NOMO-1 (cell line): ENCODE measurements around the gene ATF3.
A peak's percentile ranks its signal among the peaks of the same experiment; 100 is the strongest.

ENCODE experiments used
- DNase-seq, 2 experiments: peaks; one replicate each; lab custom pipeline; 2025; ENCODE audit not compliant: unreplicated experiment in 2 of 2; lab: John Stamatoyannopoulos, UW

The ATF3 gene, protein sequence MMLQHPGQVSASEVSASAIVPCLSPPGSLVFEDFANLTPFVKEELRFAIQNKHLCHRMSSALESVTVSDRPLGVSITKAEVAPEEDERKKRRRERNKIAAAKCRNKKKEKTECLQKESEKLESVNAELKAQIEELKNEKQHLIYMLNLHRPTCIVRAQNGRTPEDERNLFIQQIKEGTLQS

GRCh38 chr1:212608392-212608958 is at the start of gene ATF3:
Gene ATF3 (plus strand): TSS chr1:212608761. CDS start chr1:212615022, 6,261 bp downstream.
- DNase-seq: peak; percentile 94 to 97

GRCh38 chr1:212559929-212560328 is 48.6 kb upstream of the ATF3 start:
- no peak for DNase-seq

GRCh38 chr1:212560933-212561460 is 47.6 kb upstream of the ATF3 start:
- DNase-seq: no peak

DNA sequence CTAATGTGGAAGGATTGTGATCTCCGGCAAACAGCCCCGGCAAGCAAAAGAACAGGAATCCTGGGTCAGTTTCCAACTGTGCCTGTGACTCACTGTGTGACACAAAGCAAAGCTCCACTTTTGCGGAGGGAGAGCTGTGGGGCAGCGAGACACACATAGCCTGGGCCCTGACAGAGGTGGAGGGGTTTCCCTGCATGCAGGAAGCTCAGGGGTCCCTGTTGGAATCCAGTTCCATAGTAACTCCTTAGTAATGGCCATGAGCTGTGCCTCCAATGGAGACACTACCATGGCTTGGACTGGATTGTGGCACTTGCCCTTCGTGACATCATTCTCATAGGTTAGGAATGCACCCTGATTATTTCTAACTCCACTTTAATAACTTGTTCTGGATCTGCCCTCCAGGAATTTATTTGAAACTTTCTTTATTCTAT is 47.0 kb upstream of the ATF3 start:
- no peak for DNase-seq

- no peak for DNase-seq
Measured at GRCh38 chr1:212562771-212563170, 45.8 kb upstream of the ATF3 start.

DNA sequence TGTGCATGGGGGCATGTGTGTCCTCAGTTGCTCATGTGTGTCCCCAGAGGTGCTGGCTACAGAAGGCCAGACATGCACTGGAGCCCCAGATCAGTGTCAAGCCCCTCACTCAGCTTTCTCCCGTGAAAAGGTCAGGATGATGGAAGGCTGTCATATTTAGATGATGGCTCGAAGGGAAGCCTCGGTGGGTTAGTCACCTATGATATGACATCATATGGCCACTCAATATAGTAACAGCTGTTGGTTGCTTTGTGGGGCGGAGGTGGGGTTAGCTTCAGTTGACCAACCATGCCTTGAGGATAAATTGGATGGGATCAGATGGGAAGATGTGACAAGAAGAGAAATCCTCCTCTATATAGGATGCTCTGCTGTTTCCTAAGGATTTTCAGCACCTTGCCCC is 43.5 kb upstream of the ATF3 start:
- DNase-seq: no peak

DNA sequence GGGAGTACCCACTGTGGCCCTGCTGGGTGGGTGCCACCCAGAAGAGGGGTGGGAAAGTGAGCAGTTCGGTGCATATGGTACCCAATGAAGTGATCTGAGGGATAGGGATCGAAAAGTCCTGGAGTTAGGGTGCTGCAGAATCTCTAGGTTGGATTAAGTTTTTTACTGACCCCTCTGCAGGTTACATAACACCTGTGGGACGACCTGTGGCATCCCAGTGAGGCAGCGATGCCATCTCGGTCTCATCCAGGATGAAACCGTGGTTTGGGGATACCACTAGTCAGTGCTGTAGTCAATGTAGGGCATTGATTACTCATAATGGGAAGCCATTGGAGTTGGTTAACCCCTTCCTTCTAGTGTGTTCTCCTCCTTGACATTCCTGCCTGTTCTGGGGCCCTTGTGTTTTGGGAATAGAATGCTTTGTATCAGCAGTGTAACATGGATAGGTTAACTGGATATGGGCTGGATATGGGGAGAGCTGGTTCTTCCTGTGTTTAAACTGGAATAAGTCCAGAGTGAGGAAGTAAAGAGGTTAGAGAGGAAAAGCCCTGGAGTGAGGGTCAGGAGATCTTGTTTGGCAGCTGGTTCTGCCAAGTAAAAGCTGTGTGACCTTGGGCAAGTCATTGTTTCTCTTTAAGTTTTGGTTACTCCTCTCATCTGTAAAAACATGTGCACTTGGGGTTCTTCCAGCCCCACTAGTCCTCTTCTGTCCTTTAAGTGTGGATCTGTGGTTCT is 42.8 kb upstream of the ATF3 start:
- DNase-seq: no peak

- DNase-seq: peak; percentile 56 to 91
Measured at GRCh38 chr1:212566522-212567479, 41.8 kb upstream of the ATF3 start.

DNA sequence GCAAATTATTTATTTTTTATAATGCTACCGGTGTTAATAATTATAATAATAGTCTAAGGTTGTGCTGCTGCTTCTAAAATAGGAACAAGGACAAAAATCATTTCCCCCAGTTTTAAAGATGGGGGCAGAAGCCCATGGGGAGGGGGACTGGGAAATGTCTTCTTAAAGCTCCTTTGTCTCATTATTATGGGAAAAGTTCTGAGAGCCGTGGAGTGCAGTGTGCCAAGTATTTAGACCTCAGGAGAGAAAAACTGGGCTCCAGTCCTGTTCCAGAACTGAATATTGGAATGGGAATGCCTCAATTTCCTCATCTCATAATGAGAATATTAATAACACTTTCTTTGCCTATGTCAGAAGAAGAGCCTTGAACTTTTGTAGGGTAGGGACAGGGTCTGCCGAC is 40.9 kb upstream of the ATF3 start:
- DNase-seq: no peak

DNA sequence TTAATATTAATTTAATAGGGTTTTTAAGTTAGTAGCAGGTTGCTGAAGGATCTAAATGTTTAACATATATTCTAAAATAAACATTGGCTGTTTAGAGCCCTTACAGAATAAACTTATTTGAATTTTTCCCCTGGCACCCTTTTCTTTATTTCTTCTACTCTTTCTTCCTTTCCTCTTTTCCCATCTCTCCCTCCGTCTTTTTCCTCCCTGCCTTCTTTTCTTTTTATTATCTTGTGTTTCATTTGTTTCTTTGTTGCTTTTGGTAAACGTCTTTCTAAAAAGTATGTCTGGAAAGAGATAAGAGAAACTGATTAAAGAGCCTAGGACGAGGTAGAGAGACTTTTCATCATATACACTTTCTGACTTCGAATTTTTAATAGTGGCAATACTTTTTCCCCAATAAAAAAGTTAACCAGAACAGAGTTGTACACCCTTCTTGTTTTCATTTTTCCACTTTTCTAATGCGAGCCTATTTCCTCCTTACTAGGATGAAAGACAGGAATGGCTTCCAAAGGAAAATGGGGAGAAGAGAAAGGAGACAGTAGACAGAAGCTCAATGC is 39.5 kb upstream of the ATF3 start:
- DNase-seq: no peak

- no peak for DNase-seq
Measured at GRCh38 chr1:212574732-212575131, 33.8 kb upstream of the ATF3 start.

GRCh38 chr1:212575333-212575732 is 33.2 kb upstream of the ATF3 start:
- no peak for DNase-seq

- peak; percentile 21 to 69 for DNase-seq
Measured at GRCh38 chr1:212578041-212578440, 30.5 kb upstream of the ATF3 start.

DNA sequence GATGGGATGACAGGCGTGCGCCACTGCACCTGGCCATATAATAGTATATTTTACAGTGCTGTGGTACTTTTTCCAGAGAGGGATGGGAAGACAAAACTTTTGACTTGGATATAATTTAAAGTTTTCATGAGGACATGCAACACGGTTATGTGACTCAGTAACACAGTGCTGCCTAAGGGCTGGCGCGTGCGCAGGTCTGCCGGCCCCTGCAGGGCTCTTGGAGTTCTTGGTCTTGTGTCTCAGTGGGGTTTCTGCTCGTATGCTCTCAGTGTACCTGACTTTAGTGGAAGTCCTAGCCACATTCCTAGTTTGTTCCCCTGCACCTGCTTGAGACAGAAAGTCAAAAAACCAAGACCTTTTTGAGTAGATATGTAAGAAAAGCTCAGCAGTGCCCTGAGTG is 27.5 kb upstream of the ATF3 start:
- no peak for DNase-seq

DNA sequence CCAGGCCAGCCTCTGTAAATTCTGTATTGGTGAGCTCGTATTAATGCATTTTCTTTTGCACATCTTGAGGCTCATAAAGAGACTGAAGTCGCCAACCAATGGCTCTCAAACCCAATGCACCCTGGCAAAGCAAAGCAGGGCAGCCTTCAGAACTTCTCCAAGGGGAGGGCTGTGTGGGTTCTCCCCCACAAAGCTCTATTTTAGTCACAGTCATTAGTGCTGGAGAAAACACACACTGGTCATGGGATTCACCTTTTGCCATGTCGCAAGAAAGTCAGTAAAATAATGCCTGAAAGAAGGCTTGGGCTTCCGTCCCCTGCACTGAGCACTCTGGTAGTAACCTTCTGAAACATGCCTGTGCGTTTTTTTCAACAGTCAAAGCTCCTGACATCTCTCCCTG is 26.3 kb upstream of the ATF3 start:
- no peak for DNase-seq

GRCh38 chr1:212582808-212583615 is 25.5 kb upstream of the ATF3 start:
- DNase-seq: no peak

GRCh38 chr1:212583643-212584042 is 24.9 kb upstream of the ATF3 start:
- DNase-seq: no peak

- DNase-seq: no peak
Measured at GRCh38 chr1:212584092-212584886, 24.3 kb upstream of the ATF3 start.

GRCh38 chr1:212585210-212585609 is 23.4 kb upstream of the ATF3 start:
- DNase-seq: no peak
